NB4 (cell line): ENCODE results near the gene ARFGEF3.

Source experiments
- MYC ChIP-seq: IDR thresholded peaks from 2 replicates; pipeline ENCODE4 v1.6.1; 2011; ENCODE audit warnings: low read depth, low read length
- TF ChIP-seq, protein P1 (sequence below): IDR thresholded peaks from one replicate; pipeline ENCODE4 v1.5.1; 2012; ENCODE audit warnings: low read depth, low read length

DNA sequence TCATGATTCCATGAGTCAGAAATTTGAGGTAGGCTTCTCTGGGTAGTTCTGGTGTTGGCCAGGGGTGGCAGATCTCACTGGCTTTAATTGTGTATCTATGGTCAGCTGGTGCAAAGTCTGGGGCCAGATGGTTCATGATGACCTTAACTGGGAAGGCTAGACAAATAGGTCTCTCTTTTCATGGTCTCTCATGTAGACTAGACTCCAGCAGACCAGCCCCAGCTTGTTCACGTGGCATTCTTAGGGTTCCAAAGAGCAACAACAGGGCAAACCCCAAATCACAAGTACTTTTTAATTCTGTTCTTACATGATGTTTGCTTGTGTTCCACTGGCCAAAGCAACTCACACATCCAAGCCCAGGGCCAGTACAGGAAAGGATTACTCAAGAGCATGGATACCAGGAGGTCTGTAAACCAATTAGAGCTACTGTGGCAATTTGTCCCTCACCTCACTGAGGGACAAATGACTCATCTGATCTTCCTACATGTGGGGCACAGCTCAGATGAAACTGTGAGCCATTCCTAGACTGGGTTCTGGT, 136.1 kb downstream of the ARFGEF3 start:
- TF ChIP-seq, protein P1, sequence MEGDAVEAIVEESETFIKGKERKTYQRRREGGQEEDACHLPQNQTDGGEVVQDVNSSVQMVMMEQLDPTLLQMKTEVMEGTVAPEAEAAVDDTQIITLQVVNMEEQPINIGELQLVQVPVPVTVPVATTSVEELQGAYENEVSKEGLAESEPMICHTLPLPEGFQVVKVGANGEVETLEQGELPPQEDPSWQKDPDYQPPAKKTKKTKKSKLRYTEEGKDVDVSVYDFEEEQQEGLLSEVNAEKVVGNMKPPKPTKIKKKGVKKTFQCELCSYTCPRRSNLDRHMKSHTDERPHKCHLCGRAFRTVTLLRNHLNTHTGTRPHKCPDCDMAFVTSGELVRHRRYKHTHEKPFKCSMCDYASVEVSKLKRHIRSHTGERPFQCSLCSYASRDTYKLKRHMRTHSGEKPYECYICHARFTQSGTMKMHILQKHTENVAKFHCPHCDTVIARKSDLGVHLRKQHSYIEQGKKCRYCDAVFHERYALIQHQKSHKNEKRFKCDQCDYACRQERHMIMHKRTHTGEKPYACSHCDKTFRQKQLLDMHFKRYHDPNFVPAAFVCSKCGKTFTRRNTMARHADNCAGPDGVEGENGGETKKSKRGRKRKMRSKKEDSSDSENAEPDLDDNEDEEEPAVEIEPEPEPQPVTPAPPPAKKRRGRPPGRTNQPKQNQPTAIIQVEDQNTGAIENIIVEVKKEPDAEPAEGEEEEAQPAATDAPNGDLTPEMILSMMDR = no peak
- TF ChIP-seq MYC = no peak
